SK-N-SH (cell line): ENCODE measurements around the gene SPTBN2.

Experiments
- EZH2phosphoT487 ChIP-seq: fragments of 200-600 bp; sonication (generic); IDR thresholded peaks from 2 replicates; pipeline ENCODE4 v1.6.1; 2017; ENCODE audit warnings: low read depth, mixed run types, mild to moderate bottlenecking, antibody characterized with exemption, moderate library complexity, borderline replicate concordance
- FOXM1 ChIP-seq: IDR thresholded peaks from 2 replicates; pipeline ENCODE4 v1.4.0; 2012; ENCODE audit warnings: low read depth, mild to moderate bottlenecking
- GATA2 ChIP-seq: sonication (generic); formaldehyde crosslinking; IDR thresholded peaks from 2 replicates; pipeline ENCODE4 v1.5.0; 2020; ENCODE audit warnings: mild to moderate bottlenecking, missing genetic modification reagents
- MEF2A ChIP-seq: IDR thresholded peaks from 2 replicates; pipeline ENCODE4 v1.4.0; 2012; ENCODE audit warnings: low read depth, borderline replicate concordance
- MXI1 ChIP-seq: IDR thresholded peaks from 2 replicates; pipeline ENCODE4 v1.6.1; 2012; ENCODE audit warnings: mild to moderate bottlenecking, low read depth, low read length, improper control_type of control experiment
- NFIC ChIP-seq: IDR thresholded peaks from 2 replicates; pipeline ENCODE4 v1.4.0; 2012; ENCODE audit warnings: borderline replicate concordance
- RAD21 ChIP-seq: IDR thresholded peaks from 2 replicates; pipeline ENCODE4 v1.6.1; 2012; ENCODE audit warnings: mild to moderate bottlenecking, low read length
- RFX5 ChIP-seq: IDR thresholded peaks from 2 replicates; pipeline ENCODE4 v1.6.1; 2012; ENCODE audit warnings: mild to moderate bottlenecking, improper control_type of control experiment, low read length
- SMC3 ChIP-seq: IDR thresholded peaks from 2 replicates; pipeline ENCODE4 v1.6.1; 2012; ENCODE audit warnings: low read depth, low read length, improper control_type of control experiment
- TEAD4 ChIP-seq: IDR thresholded peaks from 2 replicates; pipeline ENCODE4 v1.4.0; 2012; ENCODE audit warnings: mild to moderate bottlenecking, borderline replicate concordance; ENCODE audit not compliant: insufficient read depth
- TF ChIP-seq, protein P1 (sequence below): fragments of 150-350 bp; IDR thresholded peaks from 2 replicates; pipeline ENCODE4 v1.6.1; 2017; ENCODE audit warnings: antibody characterized with exemption, low read length, low read depth, borderline replicate concordance
- TF ChIP-seq, protein P2 (sequence below): fragments of 200-600 bp; sonication (generic); IDR thresholded peaks from 2 replicates; pipeline ENCODE4 v1.6.1; 2017; ENCODE audit warnings: antibody characterized with exemption, mild to moderate bottlenecking, moderate library complexity
- TF ChIP-seq, protein P3 (sequence below): IDR thresholded peaks from 2 replicates; pipeline ENCODE4 v1.6.1; 2012; ENCODE audit warnings: mild to moderate bottlenecking, low read depth, low read length, moderate library complexity
- TF ChIP-seq, protein P4 (sequence below): IDR thresholded peaks from 2 replicates; pipeline ENCODE4 v1.4.0; 2012; ENCODE audit warnings: low read depth

DNA sequence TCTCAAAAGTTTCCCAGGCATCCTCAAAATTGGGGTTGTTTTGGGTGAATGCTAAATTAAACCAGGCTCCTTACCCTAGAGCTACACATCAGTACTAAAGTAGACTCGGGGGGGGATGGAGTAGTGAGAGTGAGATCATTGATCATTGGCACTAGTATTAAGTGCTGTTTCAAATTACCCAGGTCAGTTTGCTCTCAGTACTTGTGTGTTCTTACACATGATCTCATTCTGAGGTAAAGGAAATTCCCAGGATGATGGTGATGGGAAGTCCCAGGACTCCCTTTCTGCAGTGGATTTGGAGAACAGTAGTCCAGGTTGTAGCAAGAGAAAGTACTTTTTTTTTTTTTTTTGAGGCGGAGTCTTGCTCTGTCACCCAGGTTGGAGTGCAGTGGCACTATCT, 78.0 kb downstream of the SPTBN2 start:
- TF ChIP-seq, protein P1, sequence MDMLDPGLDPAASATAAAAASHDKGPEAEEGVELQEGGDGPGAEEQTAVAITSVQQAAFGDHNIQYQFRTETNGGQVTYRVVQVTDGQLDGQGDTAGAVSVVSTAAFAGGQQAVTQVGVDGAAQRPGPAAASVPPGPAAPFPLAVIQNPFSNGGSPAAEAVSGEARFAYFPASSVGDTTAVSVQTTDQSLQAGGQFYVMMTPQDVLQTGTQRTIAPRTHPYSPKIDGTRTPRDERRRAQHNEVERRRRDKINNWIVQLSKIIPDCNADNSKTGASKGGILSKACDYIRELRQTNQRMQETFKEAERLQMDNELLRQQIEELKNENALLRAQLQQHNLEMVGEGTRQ: no peak
- TF ChIP-seq MXI1 (no peak), TEAD4 (no peak), SMC3 (no peak), GATA2 (no peak), FOXM1 (no peak), RFX5 (no peak), NFIC (no peak), EZH2phosphoT487 (no peak), RAD21 (no peak), MEF2A (no peak)
- TF ChIP-seq, protein P2, sequence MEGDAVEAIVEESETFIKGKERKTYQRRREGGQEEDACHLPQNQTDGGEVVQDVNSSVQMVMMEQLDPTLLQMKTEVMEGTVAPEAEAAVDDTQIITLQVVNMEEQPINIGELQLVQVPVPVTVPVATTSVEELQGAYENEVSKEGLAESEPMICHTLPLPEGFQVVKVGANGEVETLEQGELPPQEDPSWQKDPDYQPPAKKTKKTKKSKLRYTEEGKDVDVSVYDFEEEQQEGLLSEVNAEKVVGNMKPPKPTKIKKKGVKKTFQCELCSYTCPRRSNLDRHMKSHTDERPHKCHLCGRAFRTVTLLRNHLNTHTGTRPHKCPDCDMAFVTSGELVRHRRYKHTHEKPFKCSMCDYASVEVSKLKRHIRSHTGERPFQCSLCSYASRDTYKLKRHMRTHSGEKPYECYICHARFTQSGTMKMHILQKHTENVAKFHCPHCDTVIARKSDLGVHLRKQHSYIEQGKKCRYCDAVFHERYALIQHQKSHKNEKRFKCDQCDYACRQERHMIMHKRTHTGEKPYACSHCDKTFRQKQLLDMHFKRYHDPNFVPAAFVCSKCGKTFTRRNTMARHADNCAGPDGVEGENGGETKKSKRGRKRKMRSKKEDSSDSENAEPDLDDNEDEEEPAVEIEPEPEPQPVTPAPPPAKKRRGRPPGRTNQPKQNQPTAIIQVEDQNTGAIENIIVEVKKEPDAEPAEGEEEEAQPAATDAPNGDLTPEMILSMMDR: no peak
- TF ChIP-seq, protein P3, sequence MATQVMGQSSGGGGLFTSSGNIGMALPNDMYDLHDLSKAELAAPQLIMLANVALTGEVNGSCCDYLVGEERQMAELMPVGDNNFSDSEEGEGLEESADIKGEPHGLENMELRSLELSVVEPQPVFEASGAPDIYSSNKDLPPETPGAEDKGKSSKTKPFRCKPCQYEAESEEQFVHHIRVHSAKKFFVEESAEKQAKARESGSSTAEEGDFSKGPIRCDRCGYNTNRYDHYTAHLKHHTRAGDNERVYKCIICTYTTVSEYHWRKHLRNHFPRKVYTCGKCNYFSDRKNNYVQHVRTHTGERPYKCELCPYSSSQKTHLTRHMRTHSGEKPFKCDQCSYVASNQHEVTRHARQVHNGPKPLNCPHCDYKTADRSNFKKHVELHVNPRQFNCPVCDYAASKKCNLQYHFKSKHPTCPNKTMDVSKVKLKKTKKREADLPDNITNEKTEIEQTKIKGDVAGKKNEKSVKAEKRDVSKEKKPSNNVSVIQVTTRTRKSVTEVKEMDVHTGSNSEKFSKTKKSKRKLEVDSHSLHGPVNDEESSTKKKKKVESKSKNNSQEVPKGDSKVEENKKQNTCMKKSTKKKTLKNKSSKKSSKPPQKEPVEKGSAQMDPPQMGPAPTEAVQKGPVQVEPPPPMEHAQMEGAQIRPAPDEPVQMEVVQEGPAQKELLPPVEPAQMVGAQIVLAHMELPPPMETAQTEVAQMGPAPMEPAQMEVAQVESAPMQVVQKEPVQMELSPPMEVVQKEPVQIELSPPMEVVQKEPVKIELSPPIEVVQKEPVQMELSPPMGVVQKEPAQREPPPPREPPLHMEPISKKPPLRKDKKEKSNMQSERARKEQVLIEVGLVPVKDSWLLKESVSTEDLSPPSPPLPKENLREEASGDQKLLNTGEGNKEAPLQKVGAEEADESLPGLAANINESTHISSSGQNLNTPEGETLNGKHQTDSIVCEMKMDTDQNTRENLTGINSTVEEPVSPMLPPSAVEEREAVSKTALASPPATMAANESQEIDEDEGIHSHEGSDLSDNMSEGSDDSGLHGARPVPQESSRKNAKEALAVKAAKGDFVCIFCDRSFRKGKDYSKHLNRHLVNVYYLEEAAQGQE: no peak
- TF ChIP-seq, protein P4, sequence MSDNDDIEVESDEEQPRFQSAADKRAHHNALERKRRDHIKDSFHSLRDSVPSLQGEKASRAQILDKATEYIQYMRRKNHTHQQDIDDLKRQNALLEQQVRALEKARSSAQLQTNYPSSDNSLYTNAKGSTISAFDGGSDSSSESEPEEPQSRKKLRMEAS: no peak
